GM19372 (cell line): ENCODE data around the gene RAB31.

Source experiments
- ATAC-seq: cut with Tn5 transposase; IDR thresholded peaks from one replicate; pipeline ENCODE4 v1.9.1; 2021; ENCODE audit warnings: mild to moderate bottlenecking, low read depth, moderate library complexity; ENCODE audit not compliant: unreplicated experiment

The RAB31 gene

GRCh38 chr18:9735238-9735637 is 27.1 kb downstream of the RAB31 start:
- no peak for ATAC-seq

DNA sequence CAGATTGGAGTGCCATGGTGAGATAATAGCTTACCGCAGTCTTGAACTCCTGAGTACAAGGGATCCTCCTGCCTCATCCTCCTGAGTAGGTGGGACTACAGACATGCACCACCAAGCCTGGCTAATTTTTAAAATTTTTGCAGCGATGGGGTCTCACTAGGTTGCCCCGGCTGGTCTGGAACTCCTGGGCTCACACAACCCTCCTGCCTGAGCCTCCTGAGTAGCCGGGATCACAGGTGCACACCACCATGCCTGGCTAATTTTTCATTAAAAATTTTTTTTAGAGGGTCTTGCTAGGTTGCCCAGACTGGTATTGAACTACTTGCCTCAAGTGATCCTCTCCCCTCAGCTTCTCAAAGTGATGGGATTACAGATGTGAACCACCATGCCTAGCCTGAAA is 27.8 kb downstream of the RAB31 start:
- no peak for ATAC-seq

GRCh38 chr18:9736286-9736835 is 28.3 kb downstream of the RAB31 start:
- ATAC-seq = no peak

- ATAC-seq = no peak
Observed at GRCh38 chr18:9737006-9737405, 28.9 kb downstream of the RAB31 start.

DNA sequence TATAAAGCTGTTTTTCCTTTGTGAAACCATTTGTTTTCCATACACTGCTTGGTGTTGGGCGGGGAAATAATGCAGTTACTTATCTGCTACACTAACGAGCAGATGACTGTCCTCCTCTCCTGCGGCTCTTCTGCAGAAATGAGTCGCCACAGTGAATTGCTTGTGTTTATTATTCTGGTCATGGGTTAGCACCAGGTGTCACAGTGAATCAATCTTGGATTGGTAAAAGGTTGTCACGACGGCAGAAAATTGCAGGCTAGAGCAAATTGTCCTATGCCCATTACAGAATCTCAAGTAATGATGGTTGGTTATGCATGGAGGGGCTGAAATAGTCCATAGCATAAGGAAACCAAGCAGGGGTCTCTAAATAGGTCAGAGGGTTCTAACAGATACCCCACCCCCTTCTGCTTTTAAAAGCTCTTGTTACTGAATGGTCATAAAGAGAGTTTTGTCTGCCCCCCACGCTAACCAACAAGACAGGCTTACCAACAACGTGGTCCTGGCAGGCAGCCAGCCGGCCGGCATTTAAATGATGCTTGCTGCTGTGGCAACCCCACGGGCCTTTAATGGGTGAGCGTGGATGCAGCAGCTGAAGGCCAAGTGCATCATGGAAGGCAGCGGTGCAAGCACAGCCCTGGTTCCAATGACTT is 29.5 kb downstream of the RAB31 start:
- no peak for ATAC-seq

- no peak for ATAC-seq
Observed at GRCh38 chr18:9738266-9738969, 30.3 kb downstream of the RAB31 start.

- no peak for ATAC-seq
Observed at GRCh38 chr18:9739516-9739915, 31.4 kb downstream of the RAB31 start.

DNA sequence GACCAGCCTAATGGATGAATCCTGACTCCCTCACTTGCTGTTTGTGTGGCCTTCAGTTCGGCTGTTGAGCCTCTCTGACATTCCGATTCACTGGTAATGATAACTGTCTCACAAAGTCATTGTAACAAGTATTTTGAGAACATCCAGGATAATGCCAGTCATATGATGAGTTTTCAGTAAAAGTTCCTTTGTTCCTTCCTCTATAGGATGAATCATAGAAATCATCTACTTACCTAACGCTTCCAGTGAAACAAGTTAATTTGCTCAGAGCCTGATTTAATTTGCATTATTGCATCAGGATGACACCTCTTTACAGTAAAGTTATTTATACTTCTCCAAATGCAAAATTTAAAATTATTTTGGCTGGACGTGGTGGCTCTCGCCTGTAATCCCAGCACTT is 32.0 kb downstream of the RAB31 start:
- no peak for ATAC-seq

GRCh38 chr18:9741406-9741792 is 33.3 kb downstream of the RAB31 start:
- ATAC-seq = no peak

DNA sequence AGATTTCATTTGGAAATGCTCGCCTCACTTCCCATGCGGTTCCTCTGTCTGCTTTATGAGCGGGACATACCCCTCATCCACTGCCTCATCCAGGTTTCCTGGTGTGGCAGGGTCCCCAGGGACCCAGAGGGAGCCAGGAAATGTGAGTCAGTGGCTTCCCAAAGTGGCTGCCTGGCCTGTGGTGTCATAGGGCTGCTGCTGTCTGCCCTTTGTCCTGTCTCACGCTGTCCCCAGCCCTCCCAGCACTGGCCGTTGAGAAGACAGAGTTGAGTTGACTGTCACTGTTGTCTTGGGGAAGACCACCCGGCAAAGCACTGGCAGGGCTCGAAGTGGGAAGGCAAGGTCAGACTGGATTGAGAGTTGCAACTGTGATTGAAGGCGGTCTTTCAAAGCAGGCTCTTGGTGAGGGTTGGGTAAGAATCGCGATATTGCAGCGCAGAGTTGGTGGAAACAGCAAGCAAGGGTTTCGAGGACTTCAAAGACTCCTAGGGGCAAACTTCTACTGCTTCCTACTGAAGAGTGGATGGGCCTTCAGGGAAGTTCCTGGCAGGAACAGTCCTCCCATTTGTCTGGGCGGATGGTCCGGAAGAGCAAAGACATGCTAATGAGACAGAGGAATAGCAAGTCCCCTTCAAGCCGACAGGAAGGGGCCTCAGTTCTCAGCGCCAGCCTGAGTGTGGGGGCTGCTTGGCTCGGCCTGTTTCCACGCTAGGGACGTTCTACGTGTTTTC is 33.9 kb downstream of the RAB31 start:
- no peak for ATAC-seq

DNA sequence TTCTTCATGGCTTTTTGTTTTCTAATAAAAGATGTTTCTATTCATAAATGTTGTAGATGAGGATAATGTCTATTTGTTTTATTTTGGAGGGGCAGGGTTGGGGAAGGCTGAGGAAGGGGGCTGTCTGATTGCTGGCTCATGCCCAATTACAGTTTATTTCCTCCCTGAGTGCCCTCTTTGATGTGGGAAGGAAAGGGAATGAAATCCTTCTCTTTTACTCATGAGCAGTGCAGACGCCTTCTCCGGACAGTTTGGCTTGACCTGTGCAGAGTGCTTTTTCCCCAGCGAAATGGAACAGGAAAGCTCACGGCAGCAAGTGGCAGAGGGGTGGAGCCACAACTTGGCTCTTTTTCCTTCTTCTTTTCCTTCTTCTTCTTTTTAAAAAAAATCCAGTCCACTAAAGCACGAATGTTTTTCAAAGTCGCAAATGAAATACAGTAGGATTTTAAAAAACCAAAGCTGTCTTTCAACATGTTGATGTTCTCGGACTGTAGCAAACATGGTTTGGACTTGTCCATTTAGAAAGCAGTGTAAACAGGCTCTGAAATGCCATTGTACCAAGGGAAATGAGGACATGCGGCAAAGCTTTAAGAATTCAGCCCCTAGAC is 34.5 kb downstream of the RAB31 start:
- ATAC-seq = no peak

GRCh38 chr18:9743200-9744016 is 35.3 kb downstream of the RAB31 start:
- ATAC-seq = no peak

DNA sequence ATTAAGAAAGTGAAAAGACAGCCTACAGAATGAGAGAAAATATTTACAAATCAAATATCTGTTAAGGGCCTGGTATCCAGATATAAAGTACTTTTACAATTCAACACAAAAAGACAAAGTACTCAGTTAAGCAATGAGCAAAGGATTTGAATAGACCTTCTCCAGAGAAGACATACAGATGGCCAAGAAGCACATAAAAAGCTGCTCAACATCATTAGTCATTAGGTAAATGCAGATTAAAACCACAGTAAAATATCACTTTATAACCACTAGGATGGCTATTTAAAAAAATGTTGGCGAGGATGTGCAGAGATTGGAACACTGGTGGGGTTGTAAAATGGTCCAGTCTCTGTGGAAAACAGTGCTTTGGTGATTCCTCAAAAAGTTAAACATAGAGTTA is 38.9 kb downstream of the RAB31 start:
- no peak for ATAC-seq

GRCh38 chr18:9749611-9750010 is 41.5 kb downstream of the RAB31 start:
- ATAC-seq = no peak

- ATAC-seq = no peak
Observed at GRCh38 chr18:9750112-9750511, 42.0 kb downstream of the RAB31 start.

DNA sequence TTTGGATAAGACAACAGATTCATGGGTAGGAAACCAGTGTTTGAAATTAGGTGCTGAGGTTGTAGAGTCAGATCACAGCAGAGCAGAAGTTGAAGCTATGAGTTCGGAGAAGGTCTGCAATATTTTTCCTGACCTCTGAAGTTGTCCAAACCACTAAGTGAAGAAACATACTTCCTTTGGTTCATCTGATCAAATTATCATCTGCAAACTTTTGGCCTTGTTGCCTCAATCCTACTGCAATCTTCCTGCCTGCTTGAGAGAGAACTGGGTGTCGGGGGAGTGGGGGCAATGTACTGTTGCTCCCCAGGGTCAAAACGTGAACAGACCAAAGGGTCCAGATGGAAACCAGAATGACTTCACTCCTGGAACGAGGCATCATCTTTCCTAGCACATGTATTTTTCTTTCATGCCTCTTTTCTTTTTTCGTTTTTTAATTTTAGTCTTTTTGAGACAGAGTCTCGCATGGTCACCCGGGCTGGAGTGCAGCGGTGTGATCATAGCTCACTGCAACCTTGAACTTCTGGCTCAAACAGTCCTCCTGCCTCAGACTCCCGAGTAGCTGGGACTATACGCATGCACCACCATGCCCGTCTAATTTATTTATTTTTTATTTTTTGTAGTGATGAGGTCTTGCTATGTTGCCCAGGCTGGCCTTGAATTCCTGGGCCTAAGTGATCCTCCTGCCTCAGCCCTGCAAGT is 42.7 kb downstream of the RAB31 start:
- ATAC-seq = no peak

DNA sequence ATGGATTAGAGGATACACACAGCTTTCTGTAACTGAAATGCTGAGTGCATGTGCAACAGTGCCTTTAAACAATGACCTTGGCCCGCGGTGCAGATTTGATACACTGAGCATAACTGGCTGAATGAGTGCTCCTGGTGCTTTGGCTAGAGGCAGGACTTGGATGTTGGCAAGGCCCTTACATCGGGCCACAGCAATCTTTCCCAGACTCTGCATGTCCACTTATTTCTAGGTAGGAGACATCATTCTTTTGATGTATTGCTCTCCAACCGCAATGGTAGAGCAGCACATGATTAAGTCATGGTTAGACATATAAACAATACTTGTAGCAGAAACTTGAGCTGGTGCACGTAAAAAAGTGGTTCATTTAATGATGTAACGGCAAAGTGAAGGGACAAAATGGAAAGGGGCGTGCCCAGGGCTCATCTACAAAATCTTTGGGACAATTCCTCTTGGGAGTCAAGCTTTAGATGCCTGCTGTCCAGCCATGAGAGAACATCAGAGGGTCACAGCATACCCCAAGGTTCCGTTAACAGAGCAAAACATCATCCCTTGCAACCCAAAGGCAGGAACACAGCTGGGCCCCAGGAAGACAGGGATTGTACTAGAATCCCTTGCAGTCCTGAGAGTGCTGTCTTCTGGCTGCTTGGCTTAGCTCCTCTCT is 43.4 kb downstream of the RAB31 start:
- ATAC-seq = no peak

DNA sequence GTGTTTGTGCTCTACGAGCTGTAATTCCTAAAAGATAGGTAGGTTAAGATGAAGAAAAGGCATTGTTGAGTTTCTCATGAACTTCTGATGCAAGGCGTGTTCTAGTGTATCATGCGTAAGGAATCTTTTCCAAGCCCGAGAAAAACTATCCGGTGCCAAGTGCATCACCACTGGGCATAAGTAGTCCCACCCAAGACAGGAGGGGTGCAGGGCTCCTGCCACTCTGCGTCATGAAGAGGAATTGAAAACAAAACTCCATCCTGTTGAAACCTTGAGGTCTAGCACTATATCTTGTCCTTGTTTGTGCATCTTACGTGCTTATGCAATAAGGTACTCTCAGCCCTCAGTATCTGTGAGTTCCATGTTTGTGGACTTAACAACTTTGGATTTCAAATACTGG is 45.7 kb downstream of the RAB31 start:
- no peak for ATAC-seq

- ATAC-seq = no peak
Observed at GRCh38 chr18:9755110-9755509, 47.0 kb downstream of the RAB31 start.
